ENCODE results near the gene SOCS1.

The SOCS1 gene

DNA sequence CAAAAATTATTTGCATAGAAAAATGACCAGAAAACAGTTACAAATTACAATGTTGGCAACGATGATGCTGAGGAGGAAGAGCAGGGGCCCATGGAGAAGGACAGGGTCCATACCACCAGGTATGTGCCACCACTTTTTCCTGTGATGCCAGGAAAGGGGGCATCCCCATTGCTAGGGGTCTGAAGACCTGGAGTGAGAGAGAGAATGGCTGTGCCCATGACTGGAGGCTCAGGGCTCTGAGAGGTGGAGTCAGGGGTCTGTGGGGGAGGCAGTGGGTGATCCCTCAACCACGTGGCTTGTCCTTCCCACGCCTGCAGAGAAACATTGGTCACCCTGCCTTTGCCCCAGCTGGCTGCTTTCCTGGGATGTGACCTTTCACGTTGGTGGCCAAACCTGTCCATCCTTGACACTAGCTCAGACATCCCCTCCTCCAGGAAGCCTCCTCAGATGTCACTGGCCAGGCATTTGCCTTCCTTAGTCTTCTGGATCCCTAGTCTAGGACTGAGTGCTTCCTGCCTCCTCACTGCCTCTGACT is 51.4 kb downstream of the SOCS1 start:
- no peak for DNase-seq (ENCODE audit: low read depth)
